DMS114 treated with DMSO at 0.1 percent for 48 hours (cell line): Measurements from ENCODE around the gene GPR37L1.
"Not testable (repeated sequence)": the region's sequence is repeated elsewhere in the genome, so short reads cannot be mapped to it uniquely, and the experiment has no call there.

ENCODE experiments used
- DNase-seq: peaks from one replicate; lab custom pipeline; 2025; ENCODE audit not compliant: unreplicated experiment; lab: John Stamatoyannopoulos, UW

The GPR37L1 gene

GRCh38 chr1:202107801-202108731 is 14.7 kb upstream of the GPR37L1 start:
- no peak for DNase-seq

DNA sequence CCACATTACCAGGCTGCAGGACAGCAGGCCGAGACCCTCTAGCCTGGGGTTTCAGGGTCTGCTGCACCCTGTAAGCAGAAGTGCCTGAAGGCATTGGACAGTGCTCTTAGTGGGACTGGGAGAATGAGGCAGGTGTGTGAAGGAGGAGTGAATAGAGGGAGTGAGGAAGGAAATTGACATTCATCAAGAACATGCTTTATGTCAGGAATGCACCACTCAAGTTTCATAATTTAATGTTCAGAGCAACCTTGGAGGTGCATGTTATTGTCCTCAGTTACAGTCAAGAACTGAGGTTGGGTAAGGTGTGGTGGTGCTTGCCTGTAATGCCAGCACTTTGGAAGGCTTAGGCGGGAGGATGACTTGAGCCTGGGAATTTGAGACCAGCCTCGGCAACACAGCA is 11.7 kb upstream of the GPR37L1 start:
- no peak for DNase-seq

GRCh38 chr1:202111589-202111988 is 11.1 kb upstream of the GPR37L1 start:
- not testable (repeated sequence) for DNase-seq

- DNase-seq, result no peak
Measured at GRCh38 chr1:202112859-202113689, 9.6 kb upstream of the GPR37L1 start.

DNA sequence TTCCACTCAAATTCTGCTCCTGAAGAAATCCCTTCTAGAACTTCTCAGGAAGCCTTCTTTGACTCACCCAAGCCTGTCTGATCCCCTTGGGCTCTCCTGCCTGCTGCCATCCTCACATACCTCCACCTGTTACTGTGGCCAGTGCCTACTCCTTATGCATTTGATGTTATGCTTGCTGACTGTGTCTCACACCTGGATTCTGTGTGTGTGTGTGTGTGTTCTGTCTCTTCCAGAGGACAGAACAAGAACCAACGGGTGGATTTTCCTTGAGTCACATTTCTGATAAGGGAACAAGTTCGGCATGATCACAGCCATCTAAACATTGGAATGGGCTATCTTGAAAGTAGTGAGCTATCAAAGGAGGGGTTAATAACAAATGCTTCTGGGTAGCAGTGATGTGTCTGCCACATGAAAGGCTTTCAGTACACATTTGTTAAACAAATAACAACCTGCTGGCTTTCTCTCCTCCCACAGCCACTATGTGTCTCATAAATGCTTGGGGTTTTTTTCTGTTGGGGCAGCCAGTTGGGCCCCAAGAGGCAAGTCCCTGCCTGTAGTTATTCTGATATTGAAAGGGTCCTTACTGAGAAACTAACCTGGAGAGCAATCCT is 8.9 kb upstream of the GPR37L1 start:
- DNase-seq, result no peak

- no peak for DNase-seq
Measured at GRCh38 chr1:202116287-202116686, 6.4 kb upstream of the GPR37L1 start.

GRCh38 chr1:202117898-202118371 is 4.8 kb upstream of the GPR37L1 start:
- DNase-seq, result no peak

- DNase-seq, result no peak
Measured at GRCh38 chr1:202121006-202121405, 1.7 kb upstream of the GPR37L1 start.

DNA sequence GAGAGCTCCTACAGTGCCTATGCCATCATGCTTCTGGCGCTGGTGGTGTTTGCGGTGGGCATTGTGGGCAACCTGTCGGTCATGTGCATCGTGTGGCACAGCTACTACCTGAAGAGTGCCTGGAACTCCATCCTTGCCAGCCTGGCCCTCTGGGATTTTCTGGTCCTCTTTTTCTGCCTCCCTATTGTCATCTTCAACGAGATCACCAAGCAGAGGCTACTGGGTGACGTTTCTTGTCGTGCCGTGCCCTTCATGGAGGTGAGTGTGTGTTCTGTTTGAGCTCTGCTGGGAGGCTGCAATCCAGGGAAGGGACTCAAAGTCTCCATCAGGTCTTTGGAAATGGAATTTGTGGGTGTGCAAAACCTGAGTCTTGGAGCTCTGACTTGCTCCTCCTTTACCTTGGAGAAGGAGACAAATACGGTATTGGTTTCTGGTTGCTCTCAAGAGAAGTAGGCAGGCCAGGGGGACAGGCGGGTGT is 658 bp downstream of the GPR37L1 start:
- DNase-seq, result no peak

- DNase-seq, result no peak
Measured at GRCh38 chr1:202124142-202124541, 1.4 kb downstream of the GPR37L1 start.

- no peak for DNase-seq
Measured at GRCh38 chr1:202125611-202126010, 2.9 kb downstream of the GPR37L1 start.

- DNase-seq, result no peak
Measured at GRCh38 chr1:202126426-202126825, 3.7 kb downstream of the GPR37L1 start.

DNA sequence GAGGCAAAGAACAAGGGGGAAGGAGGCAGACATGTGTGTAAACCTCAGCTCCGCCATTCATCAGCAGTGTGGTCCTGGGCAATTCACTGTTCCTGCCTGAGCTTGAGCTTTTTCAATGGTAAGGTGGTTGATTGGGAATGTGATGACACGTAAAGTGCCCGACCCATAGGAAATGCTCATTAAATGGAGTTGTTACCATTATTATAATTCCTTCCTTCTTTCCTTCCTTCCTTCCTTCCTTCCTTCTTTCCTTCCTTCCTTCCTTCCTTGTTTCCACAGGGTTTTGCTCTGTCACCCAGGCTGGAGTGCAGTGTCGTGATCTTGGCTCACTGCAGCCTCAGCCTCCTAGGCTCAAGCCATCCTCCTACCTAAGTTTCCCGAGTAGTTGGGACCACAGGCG is 4.3 kb downstream of the GPR37L1 start:
- no peak for DNase-seq

GRCh38 chr1:202127836-202128622 is 5.3 kb downstream of the GPR37L1 start:
- DNase-seq, result no peak

- DNase-seq, result no peak
Measured at GRCh38 chr1:202129453-202130296, 7.0 kb downstream of the GPR37L1 start.

DNA sequence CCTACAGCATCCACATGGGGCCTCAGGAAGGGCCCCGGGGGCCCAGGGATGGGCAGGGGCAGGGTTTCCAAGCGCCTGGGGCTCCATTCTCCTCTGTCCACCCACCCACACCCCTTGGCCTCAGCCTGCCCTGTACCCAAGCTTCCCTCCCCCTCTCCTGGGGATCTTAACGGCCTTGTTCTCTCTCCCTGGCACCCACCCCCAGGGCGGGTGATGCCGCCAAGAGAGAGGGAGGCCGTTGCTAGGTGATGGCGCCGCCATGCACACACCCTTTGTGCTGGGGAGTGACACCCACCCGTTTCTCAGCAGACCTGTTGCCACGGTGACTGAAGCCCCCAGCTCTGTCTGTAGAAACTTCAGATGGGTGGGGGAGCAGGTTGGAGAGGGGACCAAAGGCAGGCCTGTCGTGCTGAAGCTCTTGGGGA is 7.6 kb downstream of the GPR37L1 start:
- DNase-seq, result no peak

GRCh38 chr1:202130816-202131522 is 8.3 kb downstream of the GPR37L1 start:
- DNase-seq, result no peak

DNA sequence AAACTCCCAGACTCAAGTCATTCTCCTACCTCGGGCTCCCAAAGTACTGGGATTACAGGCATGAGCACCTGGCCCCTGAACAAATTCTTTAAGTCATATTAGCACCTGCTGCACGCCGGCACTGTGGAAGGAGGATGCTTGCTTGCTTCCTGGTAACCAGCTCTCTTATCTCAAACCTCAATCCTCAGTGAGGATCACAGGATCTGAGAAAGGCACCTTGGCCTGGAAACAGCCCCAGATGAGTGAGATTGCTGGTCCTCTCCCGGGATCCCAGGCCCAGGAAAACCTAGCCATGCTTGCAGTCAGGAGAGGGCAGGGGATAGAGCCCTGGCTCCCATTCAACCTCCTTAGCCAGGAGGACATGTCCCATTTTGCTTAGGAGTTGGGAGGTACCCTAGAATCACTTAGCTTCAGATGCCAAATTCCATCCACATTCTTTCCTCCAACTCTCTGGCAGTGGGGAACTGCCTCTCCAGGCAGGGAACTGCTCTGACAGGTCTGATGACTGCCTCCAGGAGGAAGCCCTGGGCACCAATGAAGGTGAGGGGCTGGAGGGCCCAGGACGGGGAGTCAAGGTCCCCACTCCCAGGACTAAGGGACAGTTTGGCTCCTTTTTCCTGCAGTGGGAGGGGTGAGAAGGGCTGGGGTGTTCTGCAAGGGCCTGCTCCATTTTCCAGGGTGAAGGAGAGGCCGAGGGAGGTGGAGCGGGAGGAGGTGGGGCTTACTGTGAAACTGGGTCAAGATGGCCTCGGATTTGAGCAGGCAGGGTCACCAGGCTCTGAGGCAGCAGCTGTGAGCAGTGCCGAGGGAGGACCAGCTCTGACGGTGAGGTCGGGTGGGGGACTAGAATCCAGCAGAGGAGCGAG is 9.5 kb downstream of the GPR37L1 start:
- DNase-seq, result no peak
